A549 treated with CORT108297 at 1 μM for 4 hours (cell line): Measurements from ENCODE around the gene POM121. TPM values are rescaled to one million over a fixed set of nuclear protein-coding genes. Genes with fewer than 3 reads are reported as not detected.

Experiments used
- total RNA-seq: library from RNA; stranded (reverse); fragments of 200-300 nt; extraction: Qiagen RNA extraction; gene quantifications from 5 replicates; pipeline ENCODE4 v1.2.3, GENCODE V29; 2022

POM121 gene
- 32.8 to 42.6 TPM (median 40.1 TPM) in 5 replicates for total RNA-seq

DNA sequence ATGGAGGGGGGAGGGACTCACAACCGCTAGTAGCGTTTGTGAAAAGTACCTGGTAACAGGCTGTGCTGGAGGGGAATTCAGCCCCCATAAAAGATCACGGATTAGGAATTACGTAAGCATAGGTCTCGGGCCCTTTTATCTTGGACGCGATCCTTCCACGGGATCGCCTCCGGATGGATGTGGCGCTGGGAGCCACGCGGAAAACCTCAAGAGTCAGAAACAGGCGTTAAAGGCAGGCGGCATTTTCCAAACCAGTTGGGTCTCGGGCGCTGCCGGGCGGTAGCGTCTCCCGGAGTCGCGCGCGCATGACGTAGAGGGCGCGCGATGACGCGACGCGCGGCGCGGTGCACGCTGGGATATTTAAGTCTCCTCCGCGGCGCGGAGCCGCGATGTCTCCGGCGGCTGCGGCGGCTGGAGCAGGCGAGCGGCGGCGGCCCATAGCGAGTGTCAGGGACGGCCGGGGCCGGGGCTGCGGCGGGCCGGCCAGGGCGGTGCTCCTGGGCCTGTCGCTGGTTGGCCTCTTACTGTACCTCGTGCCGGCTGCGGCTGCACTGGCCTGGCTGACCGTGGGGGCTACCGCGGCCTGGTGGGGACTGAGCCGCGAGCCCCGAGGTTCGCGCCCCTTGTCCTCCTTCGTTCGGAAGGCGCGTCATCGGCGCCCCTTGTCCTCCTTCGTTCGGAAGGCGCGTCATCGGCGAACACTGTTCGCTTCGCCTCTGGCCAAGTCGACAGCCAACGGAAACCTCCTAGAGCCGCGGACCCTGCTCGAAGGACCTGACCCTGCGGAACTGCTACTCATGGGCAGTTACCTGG, at the start of gene POM121:
POM121 (plus strand) TSS at position 363 of the 813 bp plus-strand sequence; CDS start at position 390, 27 bp downstream.

DNA sequence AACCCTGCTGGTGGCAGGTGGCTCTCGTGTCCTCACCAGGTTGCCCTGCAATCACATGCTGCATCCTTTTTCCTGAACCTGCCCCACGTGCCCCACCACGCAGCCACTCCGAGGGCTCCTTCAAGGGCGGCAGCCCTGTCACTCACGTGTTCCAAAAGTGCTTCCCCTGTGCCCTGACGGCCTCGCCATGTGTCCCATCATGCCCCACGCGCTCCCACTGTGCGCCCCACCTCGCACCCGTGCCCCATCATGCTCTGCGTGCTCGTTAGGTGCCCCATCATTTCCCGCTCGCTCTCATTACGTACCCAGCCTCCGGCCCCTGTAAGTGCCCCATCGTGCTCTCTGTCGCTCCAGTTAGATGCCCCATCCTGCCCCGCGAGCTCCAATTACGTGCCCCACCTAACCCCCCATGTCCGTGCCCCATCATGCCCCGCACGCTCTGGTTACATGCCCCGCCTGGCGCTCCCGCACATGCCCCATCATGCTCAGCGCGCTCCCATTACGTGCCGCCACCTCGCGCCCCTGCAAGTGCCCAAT, 44.2 kb downstream of the POM121 start, which contains the start of gene TRIM74:
TRIM74 (minus strand) TSS at position 487 of the 537 bp plus-strand sequence. CDS start 3,309 bp downstream, outside the sequence.

Other genes starting within 250 kb of the POM121 start
- 2.6 to 3.0 TPM (median 2.7 TPM) in 5 replicates for gene TYW1B, start 96.9 kb upstream of the POM121 start, total RNA-seq
- 0.20 to 0.61 TPM (median 0.47 TPM) in 5 replicates for gene TRIM74, start 44.4 kb downstream of the POM121 start, total RNA-seq
- gene SPDYE8, start 104.7 kb downstream of the POM121 start, total RNA-seq: not detected in 5 replicates
- not detected in 5 replicates for gene SPDYE11, start 132.8 kb downstream of the POM121 start, total RNA-seq
- gene SPDYE9, start 160.9 kb downstream of the POM121 start, total RNA-seq: not detected in 5 replicates